OCI-LY7 (cell line): ENCODE data around the gene GATB.

Experiments used
- CTCF ChIP-seq: fragments of 200-600 bp; sonication (generic); conservative IDR thresholded peaks from 2 replicates; pipeline ENCODE4 v1.5.1; 2014; ENCODE audit warnings: mild to moderate bottlenecking, antibody characterized with exemption, low read length, moderate library complexity, mixed read lengths
- EZH2phosphoT487 ChIP-seq: fragments of 200-600 bp; sonication (generic); IDR thresholded peaks from 2 replicates; pipeline ENCODE4 v1.6.1; 2018; ENCODE audit warnings: low read depth, borderline replicate concordance, mild to moderate bottlenecking, mixed run types, antibody characterized with exemption, low read length, moderate library complexity, mixed read lengths

- TF ChIP-seq CTCF (no peak), EZH2phosphoT487 (no peak)
These were observed 21.9 kb downstream of the GATB start for GRCh38 chr4:151738720-151739517.
